ENCODE measurements around the gene TOGARAM2. TPM values are rescaled to one million over a fixed set of nuclear protein-coding genes. Genes with fewer than 3 reads are reported as not detected.

Gene TOGARAM2
- total and polyA plus RNA-seq, 2 of the 13 experiments (the other 11 are each of a cell fraction or from before 2014, with no cell fraction given): under 0.01 to 0.05 TPM

- TF ChIP-seq ZNF34 (CRISPR knock-in tag; IDR thresholded peaks at IDR 0.05; ENCODE audit: borderline replicate concordance) (0 out of 2 replicates have a peak, but pooled peaks have one; percentile 67), MIER2 (CRISPR knock-in tag; IDR thresholded peaks at IDR 0.05) (peak; percentile 60; the same call in 1 of the 2 replicates), RFXANK (CRISPR knock-in tag; IDR thresholded peaks at IDR 0.05) (no peak), ZNF687 (CRISPR knock-in tag; IDR thresholded peaks at IDR 0.05) (no peak), SRF (IDR thresholded peaks at IDR 0.05; ENCODE audit: low read depth, low read length) (no peak), FOXC1 (CRISPR knock-in tag; IDR thresholded peaks at IDR 0.05; ENCODE audit: borderline replicate concordance) (peak; percentile 84), ZNF839 (CRISPR knock-in tag; IDR thresholded peaks at IDR 0.05; ENCODE audit: borderline replicate concordance) (no peak), MTA3 (CRISPR knock-in tag; IDR thresholded peaks at IDR 0.05) (no peak), ZNF225 (CRISPR knock-in tag; IDR thresholded peaks at IDR 0.05) (no peak), ZNF232 (CRISPR knock-in tag; IDR thresholded peaks at IDR 0.05; ENCODE audit: borderline replicate concordance) (peak; percentile 34; the same call in 1 of the 2 replicates), DMAP1 (CRISPR knock-in tag; IDR thresholded peaks at IDR 0.05) (peak; percentile 56; the same call in 1 of the 2 replicates), ZNF513 (CRISPR knock-in tag; conservative IDR thresholded peaks at IDR 0.05) (no peak), ZNF577 (CRISPR knock-in tag; IDR thresholded peaks at IDR 0.05; ENCODE audit: borderline replicate concordance, low read depth) (no peak), RNF2 (conservative IDR thresholded peaks at IDR 0.05; ENCODE audit: low read depth) (no peak), ZNF530 (CRISPR knock-in tag; IDR thresholded peaks at IDR 0.05; ENCODE audit: low read depth) (no peak), REXO4 (CRISPR knock-in tag; IDR thresholded peaks at IDR 0.05; ENCODE audit: borderline replicate concordance) (no peak), ZNF678 (CRISPR knock-in tag; IDR thresholded peaks at IDR 0.05) (no peak), MEF2D (CRISPR knock-in tag; IDR thresholded peaks at IDR 0.05) (peak; percentile 45; the same call in 1 of the 2 replicates), EHMT2 (IDR thresholded peaks at IDR 0.05; ENCODE audit: borderline replicate concordance, low read depth, low read length) (peak; percentile 69; the same call in 1 of the 2 replicates), ONECUT2 (CRISPR knock-in tag; IDR thresholded peaks at IDR 0.05) (no peak), MED1 (CRISPR knock-in tag; IDR thresholded peaks at IDR 0.05) (peak; percentile 42)
- TF ChIP-seq, protein P1, sequence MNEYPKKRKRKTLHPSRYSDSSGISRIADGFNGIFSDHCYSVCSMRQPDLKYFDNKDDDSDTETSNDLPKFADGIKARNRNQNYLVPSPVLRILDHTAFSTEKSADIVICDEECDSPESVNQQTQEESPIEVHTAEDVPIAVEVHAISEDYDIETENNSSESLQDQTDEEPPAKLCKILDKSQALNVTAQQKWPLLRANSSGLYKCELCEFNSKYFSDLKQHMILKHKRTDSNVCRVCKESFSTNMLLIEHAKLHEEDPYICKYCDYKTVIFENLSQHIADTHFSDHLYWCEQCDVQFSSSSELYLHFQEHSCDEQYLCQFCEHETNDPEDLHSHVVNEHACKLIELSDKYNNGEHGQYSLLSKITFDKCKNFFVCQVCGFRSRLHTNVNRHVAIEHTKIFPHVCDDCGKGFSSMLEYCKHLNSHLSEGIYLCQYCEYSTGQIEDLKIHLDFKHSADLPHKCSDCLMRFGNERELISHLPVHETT (CRISPR knock-in tag; conservative IDR thresholded peaks at IDR 0.05): peak; percentile 55; the same call in 1 of the 2 replicates
Observed at GRCh38 chr2:28951910-28952835, 28.9 kb upstream of the TOGARAM2 start (continued).

Measured in HepG2 (cell line).